CD1c-positive myeloid dendritic cell (primary cell): ENCODE results near the gene SSRP1.
"Not testable (repeated sequence)": the region's sequence is repeated elsewhere in the genome, so short reads cannot be mapped to it uniquely, and the experiment has no call there.

Source experiments
- DNase-seq: peaks from one replicate; pipeline ENCODE4 v3.0.0-alpha.2; 2016; ENCODE audit errors: extremely low spot score

The SSRP1 gene

DNA sequence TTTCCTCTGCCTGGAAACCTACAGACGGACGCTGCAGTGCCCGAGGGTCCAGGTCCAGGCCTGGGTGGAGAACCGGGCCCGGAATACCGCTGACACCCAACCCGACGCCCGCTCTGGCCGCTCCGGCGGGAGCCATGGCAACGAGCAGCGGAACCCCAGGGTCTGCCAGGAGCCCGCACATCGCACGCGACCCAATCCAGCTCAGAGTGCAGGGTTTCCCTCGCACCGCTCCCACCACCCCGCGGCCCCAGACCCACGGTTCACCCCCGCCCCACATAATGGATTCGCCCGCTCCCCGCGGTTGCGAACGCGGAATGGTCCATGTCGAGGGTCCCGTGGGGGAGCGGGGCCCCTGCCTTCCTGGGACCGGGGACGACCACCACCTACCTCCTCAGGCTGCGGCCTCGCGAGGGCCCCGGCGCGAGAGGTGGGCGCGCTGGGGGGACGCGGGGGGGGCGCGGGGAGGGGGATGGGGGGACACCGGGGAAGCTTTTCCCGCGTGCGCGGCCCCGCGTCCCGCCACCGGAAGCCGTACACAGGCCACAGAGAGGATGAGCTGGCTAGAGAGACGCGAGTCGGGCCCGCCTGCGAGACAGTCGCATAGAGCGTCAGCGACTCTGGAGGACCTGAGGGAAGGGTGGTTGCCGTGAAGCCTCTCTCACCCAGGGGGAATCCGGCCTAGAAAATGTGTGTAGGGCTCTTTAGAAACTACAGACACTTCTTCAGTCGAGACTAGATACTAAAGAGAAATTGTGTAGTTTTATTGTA, at the start of gene SSRP1:
SSRP1 (minus strand) TSS at position 550 of the 768 bp plus-strand sequence. CDS start 771 bp downstream, outside the sequence.
- DNase-seq, result peak; percentile 82

- DNase-seq, result no peak
Observed at GRCh38 chr11:57380975-57381374, 45.3 kb upstream of the SSRP1 start, which contains the start of gene PRG3. PRG3 (minus strand) TSS chr11:57381150; CDS start chr11:57380708, 442 bp downstream.

GRCh38 chr11:57379732-57380131, 44.0 kb upstream of the SSRP1 start:
- no peak for DNase-seq

GRCh38 chr11:57378186-57378585, 42.5 kb upstream of the SSRP1 start:
- DNase-seq, result no peak

DNA sequence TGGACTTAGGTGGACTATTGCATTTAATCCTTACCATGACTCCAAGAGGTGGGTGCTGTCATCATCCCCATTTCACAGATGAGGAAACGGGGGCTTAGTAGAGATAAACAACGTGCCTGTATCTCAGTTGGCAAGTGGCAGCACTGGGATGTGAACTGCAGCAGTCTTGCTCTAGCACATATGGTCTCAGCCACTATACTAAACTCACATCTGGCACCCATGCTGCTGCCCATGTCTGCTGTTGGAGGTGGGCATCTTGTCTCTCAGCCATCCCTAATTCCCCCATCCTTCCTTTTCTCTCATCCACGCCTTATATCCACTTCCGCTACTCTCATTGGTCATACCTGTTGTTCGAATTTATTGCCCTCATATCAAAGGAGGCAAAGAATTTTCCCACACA, 41.4 kb upstream of the SSRP1 start:
- no peak for DNase-seq

DNA sequence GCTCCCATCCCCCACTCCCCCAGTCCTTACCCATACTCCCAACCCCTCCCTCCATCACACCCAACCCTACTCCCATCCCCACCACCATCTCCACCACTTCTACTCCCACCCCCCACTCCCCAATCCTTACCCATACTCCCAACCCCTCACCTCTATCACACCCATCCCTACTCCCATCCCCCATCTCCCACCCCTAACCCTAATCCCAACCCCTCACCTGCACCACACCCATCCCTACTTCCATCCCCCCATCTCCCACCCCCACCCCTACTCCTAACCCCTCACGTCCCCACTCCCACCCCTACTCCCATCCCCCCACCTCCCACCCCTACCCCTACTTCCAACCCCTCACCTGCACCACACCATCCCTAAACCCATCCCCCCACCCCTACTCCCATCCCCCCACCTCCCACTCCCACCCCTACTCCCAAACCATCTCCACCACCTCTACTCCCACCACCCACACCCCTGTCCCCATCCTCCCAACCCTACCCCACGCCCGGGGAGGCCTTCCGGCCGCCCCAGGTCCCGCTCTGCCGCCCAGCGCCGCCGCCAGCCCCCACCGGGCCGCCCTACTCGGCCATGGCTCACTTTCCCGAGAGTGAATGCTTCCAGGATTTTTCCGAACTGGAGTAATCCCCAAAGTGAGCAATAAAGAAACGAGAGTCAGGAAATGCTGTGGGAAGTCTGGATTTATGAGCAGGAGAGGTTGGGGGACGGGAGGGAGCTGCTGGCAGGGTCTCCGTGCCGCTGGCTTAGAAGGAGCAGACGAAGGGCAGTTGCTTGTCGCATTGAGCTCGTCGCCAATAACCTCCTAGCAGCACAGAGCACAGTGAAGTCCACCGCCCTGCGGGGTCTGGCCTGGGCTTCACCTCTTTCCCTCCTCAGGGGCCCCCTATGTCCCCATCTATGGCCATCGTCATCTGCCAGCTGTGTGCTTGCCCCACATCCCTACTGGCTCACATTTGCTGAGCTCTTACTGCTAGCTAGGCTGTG, 40.7 kb upstream of the SSRP1 start:
- DNase-seq, result no peak

GRCh38 chr11:57375490-57375889, 39.8 kb upstream of the SSRP1 start:
- DNase-seq, result no peak

GRCh38 chr11:57374966-57375365, 39.3 kb upstream of the SSRP1 start:
- DNase-seq, result no peak

DNA sequence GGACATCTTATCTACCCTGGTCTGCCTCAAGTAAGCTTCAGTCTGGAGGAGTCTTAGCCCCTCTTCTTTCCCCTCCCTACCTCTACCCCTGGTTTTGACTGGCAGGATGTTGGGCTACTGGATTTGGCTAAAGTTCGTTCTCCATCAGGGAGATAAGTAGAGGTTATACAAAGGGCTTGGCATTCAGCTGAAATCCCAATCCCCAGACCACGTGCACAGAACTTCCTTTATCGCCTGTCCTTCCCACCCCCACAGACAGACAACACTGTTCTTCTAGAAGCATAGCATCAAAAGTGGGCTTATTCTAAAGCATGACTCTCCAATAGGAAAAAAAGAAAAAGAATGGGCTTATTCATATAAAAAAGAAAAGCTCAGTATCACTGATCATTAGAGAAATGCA, 37.5 kb upstream of the SSRP1 start:
- no peak for DNase-seq

DNA sequence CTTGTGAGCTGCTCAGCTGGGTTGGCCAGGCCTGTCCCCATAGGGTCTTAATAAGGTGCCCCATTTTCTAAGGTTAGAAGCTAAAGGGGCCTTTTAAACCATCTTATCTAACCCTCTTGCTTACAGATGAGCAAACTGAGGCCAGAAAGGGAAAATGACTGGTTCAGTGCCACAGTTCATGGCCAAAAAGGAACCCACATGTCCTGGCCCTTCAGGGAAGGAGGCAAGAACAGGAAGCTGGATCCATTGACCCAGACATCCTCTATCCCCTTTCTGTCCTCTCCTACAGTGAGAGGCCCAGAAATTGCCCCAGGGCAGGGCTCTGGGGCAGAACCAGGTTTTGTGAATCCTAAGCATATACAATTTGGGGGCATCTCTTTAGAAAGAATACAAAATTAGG, 35.2 kb upstream of the SSRP1 start:
- peak; percentile 17 for DNase-seq

GRCh38 chr11:57370251-57370650, 34.6 kb upstream of the SSRP1 start:
- no peak for DNase-seq

GRCh38 chr11:57368845-57369232, 33.1 kb upstream of the SSRP1 start:
- no peak for DNase-seq

DNA sequence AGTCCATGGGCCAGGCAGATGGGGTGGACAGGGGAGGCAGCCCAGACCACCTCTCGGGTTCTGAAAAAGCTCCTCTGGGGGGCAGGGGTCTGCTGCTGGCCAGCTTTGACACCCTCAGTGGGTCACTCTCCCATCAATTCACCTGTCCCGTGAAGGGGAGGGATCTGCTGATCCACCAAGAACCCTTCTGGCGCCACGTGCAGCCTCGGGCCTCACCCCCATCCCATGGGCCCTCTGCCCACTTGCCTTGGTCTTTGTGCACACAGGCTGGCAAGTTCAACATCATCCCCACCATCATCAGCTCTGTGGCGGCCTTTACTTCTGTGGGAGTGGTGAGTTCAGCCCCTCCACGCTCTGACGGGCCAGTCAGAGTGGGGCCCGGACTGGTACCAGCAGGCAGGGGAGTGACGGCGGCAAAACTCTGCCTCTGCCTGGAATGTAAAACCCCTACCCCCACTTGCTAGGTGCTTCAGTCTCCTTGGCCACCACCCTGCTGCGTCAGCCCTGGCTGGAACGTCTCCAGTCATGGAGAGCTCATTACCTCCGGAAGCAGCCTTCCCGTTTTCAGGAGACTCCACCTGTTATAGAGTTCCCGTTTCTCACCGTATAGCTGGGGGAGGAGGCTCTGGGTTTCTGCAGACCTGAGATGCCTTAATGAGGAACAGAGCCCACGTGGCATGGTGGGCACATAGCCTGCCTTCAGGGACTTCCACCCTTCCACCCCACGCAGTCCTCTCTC, 32.6 kb upstream of the SSRP1 start:
- DNase-seq, result peak; percentile 80

- no peak for DNase-seq
Observed at GRCh38 chr11:57364851-57365660, 29.4 kb upstream of the SSRP1 start.

GRCh38 chr11:57363131-57364080, 27.7 kb upstream of the SSRP1 start:
- no peak for DNase-seq

DNA sequence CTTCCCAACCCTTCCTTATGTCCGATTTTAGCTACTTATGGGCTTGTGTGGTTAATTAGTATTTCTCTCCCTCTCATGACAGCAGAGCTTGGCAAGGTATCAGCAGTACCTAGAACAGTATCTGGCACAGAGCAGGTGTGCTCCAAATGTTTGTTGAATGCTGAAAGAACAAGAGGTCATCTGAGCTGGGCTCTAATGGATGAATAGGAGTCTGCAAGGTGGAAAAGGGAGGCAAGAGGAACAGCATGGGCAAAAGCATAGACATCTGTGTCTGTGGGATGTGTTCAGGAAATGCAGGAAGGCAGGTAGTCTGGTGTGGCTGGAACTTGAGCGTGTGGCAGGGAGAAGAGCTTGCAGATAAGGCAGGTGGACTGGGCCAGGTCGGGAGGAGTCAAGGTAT, 26.2 kb upstream of the SSRP1 start:
- DNase-seq, result no peak

DNA sequence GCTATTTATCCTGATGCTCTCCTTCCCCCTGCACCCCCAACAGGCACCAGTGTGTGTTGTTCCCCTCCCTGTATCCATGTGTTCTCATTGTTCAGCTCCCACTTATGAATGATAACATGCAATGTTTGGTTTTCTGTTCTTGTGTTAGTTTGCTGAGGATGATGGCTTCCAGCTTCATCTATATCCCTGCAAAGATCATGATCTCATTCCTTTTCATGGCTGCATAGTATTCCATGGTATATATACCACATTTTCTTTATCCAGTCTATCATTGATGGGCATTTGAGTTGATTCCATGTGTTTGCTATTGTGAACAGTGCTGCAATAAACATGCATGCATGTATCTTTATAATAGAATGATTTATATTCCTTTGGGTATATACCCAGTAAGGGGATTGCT, 25.7 kb upstream of the SSRP1 start:
- not testable (repeated sequence) for DNase-seq

- DNase-seq, result no peak
Observed at GRCh38 chr11:57360991-57361390, 25.3 kb upstream of the SSRP1 start.

GRCh38 chr11:57359896-57360690, 24.4 kb upstream of the SSRP1 start:
- no peak for DNase-seq
